Activated B cell treated with CpG ODN at 0.5 μM for 24 hours (primary cell): Measurements from ENCODE around the gene YPEL4. TPM values are rescaled to one million over a fixed set of nuclear protein-coding genes. Genes with fewer than 3 reads are reported as not detected.

ENCODE experiments used
- ATAC-seq: fragments of 200-7000 bp; cut with Tn5 transposase; one replicate; pipeline ENCODE4 v1.10.0; 2021; ENCODE audit warnings: low read depth, mild to moderate bottlenecking, moderate library complexity
- CTCF ChIA-PET: fragments of 350-600 bp; sonication (Branson Sonifier 250); formaldehyde crosslinking; loops from one replicate; lab custom pipeline; 2021; ENCODE audit warnings: antibody characterized with exemption; lab: Charles Lee
- POLR2A ChIA-PET: fragments of 350-600 bp; sonication (Branson Sonifier 250); formaldehyde crosslinking; loops from one replicate; lab custom pipeline; 2021; ENCODE audit warnings: antibody characterized with exemption; lab: Charles Lee
- DNase-seq: peaks from one replicate; pipeline ENCODE4 v3.0.0; 2022
- H3K27ac Mint-ChIP-seq: one replicate; pipeline ENCODE4 v1.8.0; 2020; ENCODE audit warnings: mixed read lengths
- H3K27me3 Mint-ChIP-seq: one replicate; pipeline ENCODE4 v1.8.0; 2021; ENCODE audit warnings: mixed read lengths
- H3K36me3 Mint-ChIP-seq: one replicate; pipeline ENCODE4 v1.8.0; 2021; ENCODE audit warnings: low read depth, mixed read lengths
- H3K4me1 Mint-ChIP-seq: one replicate; pipeline ENCODE4 v1.8.0; 2021; ENCODE audit warnings: mixed read lengths
- H3K4me3 Mint-ChIP-seq: one replicate; pipeline ENCODE4 v1.8.0; 2020; ENCODE audit warnings: mild to moderate bottlenecking, mixed read lengths
- H3K9me3 Mint-ChIP-seq: one replicate; pipeline ENCODE4 v1.8.0; 2020; ENCODE audit warnings: mixed read lengths
- intact Hi-C: fragments of 100-400 bp; cut with micrococcal nuclease; formaldehyde crosslinking; loops from one replicate; pipeline ENCODE4 v1.15.1; 2024
- total RNA-seq: library from RNA; stranded (reverse); gene quantifications from 2 replicates; pipeline ENCODE4 v1.2.3, GENCODE V29; 2022
- TF ChIP-seq, protein P1 (sequence below): fragments of 200-600 bp; IDR thresholded peaks from one replicate; pipeline ENCODE4 v1.8.0; 2022; ENCODE audit warnings: antibody characterized with exemption, mild to moderate bottlenecking

The YPEL4 gene
- total RNA-seq, 1 donor from 2014 or later: not detected

DNA sequence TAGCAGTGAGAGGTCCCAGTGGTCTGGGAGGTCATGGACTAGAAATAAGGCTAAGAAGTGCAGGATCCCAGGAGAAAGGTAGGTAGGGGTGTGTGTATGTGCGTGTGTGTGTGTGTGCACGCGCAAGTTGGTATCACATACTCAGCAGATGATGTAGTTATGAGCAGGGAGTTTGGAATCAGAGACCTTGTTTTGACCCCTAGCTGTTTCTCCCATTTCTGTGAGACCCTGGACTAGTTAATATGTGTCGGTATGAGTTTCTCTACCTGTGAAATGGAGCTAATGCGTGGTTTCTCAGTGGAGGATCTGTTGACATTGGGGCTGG lies 50.9 kb downstream of the YPEL4 start:
- ChIA-PET CTCF (no interaction called here), POLR2A (no interaction called here)
- no peaks in the 10 kb centered on the region for H3K9me3 Mint-ChIP-seq
- TF ChIP-seq, protein P1, sequence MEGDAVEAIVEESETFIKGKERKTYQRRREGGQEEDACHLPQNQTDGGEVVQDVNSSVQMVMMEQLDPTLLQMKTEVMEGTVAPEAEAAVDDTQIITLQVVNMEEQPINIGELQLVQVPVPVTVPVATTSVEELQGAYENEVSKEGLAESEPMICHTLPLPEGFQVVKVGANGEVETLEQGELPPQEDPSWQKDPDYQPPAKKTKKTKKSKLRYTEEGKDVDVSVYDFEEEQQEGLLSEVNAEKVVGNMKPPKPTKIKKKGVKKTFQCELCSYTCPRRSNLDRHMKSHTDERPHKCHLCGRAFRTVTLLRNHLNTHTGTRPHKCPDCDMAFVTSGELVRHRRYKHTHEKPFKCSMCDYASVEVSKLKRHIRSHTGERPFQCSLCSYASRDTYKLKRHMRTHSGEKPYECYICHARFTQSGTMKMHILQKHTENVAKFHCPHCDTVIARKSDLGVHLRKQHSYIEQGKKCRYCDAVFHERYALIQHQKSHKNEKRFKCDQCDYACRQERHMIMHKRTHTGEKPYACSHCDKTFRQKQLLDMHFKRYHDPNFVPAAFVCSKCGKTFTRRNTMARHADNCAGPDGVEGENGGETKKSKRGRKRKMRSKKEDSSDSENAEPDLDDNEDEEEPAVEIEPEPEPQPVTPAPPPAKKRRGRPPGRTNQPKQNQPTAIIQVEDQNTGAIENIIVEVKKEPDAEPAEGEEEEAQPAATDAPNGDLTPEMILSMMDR: no peak
- H3K27ac Mint-ChIP-seq: no peak overlapping the region
- H3K4me1 Mint-ChIP-seq: no peaks in the 10 kb centered on the region
- ATAC-seq: no peak
- H3K27me3 Mint-ChIP-seq: peaks cover 42% of the 10 kb centered on the region
- H3K4me3 Mint-ChIP-seq: no peak overlapping the region
- intact Hi-C loops: no loop called here
- H3K36me3 Mint-ChIP-seq: no peaks in the 10 kb centered on the region
- no peak for DNase-seq

DNA sequence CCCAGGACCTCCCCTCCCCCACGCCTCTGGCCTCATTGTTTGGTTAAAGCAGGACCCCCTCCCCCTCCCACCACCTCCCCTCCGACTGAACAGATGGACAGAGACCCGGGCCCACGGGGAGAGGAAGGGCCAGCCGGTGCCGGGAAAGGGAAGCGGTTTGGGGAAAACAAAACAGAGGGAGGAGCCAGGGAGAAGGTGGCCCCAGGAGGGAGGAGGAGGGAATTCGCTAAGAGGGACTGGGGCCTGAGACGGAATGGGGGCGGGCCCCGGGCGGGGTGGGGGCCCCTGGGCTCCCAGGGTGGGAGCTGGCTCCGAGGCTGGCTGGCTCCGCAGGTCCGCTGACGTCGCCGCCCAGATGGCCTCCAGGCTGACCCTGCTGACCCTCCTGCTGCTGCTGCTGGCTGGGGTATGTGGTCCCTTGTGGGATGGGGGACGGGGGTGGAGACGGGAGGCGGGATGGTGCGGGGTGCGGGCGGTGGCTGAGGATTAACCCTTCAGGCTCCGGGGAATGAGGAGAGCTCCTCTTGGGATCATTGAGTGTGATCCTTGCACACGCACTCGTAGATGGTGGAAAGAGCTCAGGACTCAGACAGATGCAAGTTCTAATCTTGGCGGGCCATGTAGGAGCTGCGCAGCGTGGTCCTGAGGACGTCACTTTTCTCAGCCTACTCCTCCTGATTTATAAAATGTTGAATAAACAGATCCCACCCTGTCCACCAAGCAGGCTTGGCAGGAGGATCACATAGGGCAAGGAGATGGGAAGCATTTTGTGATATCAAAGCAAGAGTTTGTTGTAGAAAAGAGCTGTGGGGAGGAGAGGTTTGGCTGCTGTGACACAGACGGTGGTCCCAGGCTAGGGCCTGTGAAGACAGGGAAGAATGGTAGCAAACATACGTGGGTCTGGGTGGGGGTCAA lies 51.5 kb downstream of the YPEL4 start:
- Mint-ChIP-seq H3K36me3 (no peaks in the 10 kb centered on the region), H3K27me3 (peaks cover 46% of the 10 kb centered on the region), H3K9me3 (no peaks in the 10 kb centered on the region), H3K4me1 (no peaks in the 10 kb centered on the region), H3K4me3 (no peak overlapping the region), H3K27ac (no peak overlapping the region)
- ATAC-seq: no peak
- DNase-seq: no peak
- intact Hi-C loops: no loop called here
- POLR2A ChIA-PET: no interaction called here
- TF ChIP-seq, protein P1: no peak
- CTCF ChIA-PET: no interaction called here

DNA sequence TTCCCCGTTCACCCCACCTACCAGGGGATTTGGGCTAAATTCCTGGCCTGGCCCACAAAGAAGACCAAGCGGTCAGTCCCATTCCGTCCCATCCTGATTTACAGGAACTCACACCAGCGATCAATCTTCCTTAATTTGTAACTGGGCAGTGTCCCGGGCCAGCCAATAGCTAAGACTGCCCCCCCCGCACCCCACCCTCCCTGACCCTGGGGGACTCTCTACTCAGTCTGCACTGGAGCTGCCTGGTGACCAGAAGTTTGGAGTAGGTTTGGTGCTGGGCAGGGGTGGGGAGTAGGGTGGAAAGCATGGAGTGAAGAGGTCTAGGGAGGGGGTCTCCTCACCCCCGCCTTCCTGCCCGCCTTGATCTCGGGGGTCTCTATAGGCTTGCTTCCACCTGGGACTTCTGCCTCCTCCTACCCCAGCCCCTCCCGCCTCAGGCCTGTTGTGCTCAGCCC lies 52.2 kb downstream of the YPEL4 start, which contains the start of gene SERPING1:
TSS of gene SERPING1 (plus strand) at position 225 of the 455 bp plus-strand sequence. CDS start 586 bp downstream, outside the sequence.
- Mint-ChIP-seq H3K27me3 (peaks cover 48% of the 10 kb centered on the region), H3K36me3 (no peaks in the 10 kb centered on the region), H3K27ac (no peak within 1 kb of the TSS), H3K9me3 (no peaks in the 10 kb centered on the region), H3K4me1 (no peaks in the 10 kb centered on the region), H3K4me3 (no peak within 1 kb of the TSS)
- ChIA-PET CTCF (no interaction called here), POLR2A (no interaction called here)
- intact Hi-C loops: no loop called here
- TF ChIP-seq, protein P1: no peak
- ATAC-seq (no peak), DNase-seq (no peak)

DNA sequence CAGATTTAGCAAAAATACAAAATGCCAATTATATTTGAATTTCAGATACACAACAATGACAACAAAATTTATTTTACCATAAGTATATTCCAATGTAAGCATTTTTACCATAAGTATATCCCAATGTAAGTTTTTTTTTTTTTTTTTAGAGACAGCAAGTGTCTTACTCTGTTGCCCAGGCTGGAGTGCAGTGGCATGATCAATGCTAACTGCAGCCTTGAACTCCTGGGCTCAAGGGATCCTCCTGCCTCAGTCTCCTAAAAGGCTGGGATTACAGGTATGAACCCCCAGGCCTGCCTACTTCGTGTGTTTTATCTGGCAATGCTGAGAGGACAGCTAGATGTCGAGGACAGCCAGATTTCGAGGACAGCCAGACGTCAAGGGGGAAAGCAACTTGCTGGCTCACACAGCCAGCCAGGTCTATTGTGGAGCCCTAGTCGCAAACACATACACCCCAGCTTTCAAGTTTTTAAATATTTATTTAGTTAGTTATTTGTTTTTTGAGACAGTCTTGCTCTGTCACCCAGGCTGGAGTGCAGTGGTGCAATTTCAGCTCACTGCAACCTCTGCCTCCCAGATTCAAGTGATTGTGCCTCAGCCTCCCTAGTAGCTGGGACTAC lies 53.3 kb downstream of the YPEL4 start:
- POLR2A ChIA-PET: no interaction called here

More for the DNA sequence above, 53.3 kb downstream of the YPEL4 start:
- H3K27me3 Mint-ChIP-seq: peaks cover 45% of the 10 kb centered on the region
- DNase-seq (no peak), ATAC-seq (no peak)
- CTCF ChIA-PET: interaction anchor here (0.6 kb wide), 1 partner anchor 208 kb away, joined by 3 read pairs; no protein-coding TSS in a partner anchor
- H3K36me3 Mint-ChIP-seq: no peaks in the 10 kb centered on the region
- intact Hi-C loops: no loop called here
- no peaks in the 10 kb centered on the region for H3K9me3 Mint-ChIP-seq
- TF ChIP-seq, protein P1: no peak
- no peak overlapping the region for H3K27ac Mint-ChIP-seq
- H3K4me1 Mint-ChIP-seq: no peaks in the 10 kb centered on the region
- no peak overlapping the region for H3K4me3 Mint-ChIP-seq

Other genes starting within 250 kb of the YPEL4 start
- 213 and 237 TPM in 2 replicates for gene SLC43A3, start 222.8 kb downstream of the YPEL4 start, total RNA-seq
- 0.13 and 0.24 TPM in 2 replicates for gene RTN4RL2, start 189.4 kb downstream of the YPEL4 start, total RNA-seq
- 11.1 and 12.8 TPM in 2 replicates for gene SLC43A1, start 134.2 kb downstream of the YPEL4 start, total RNA-seq
- 100 and 108 TPM in 2 replicates for gene TIMM10, start 119.2 kb downstream of the YPEL4 start, total RNA-seq
- gene SMTNL1, start 112.3 kb downstream of the YPEL4 start, total RNA-seq: not detected in 2 replicates
- 63.4 and 69.2 TPM in 2 replicates for gene UBE2L6, start 82.2 kb downstream of the YPEL4 start, total RNA-seq
- gene SERPING1, start 52.2 kb downstream of the YPEL4 start, total RNA-seq: not detected in 2 replicates
- gene CLP1, start 7.8 kb upstream of the YPEL4 start, total RNA-seq: 20.4 and 20.9 TPM in 2 replicates
- gene ZDHHC5, start 18.2 kb upstream of the YPEL4 start, total RNA-seq: 50.9 and 60.7 TPM in 2 replicates
- 14.6 and 14.8 TPM in 2 replicates for gene MED19, start 62.3 kb upstream of the YPEL4 start, total RNA-seq
- gene TMX2, start 62.7 kb upstream of the YPEL4 start, total RNA-seq: 53.2 and 53.3 TPM in 2 replicates
- 210 and 224 TPM in 2 replicates for gene SELENOH, start 91.6 kb upstream of the YPEL4 start, total RNA-seq
- gene BTBD18, start 101.9 kb upstream of the YPEL4 start, total RNA-seq: not detected in 2 replicates
- gene CTNND1, start 111.9 kb upstream of the YPEL4 start, total RNA-seq: 34.2 and 42.3 TPM in 2 replicates